Prostate gland (tissue), 2 donors: ENCODE measurements around the gene C2CD4D. TPM values are rescaled to one million over a fixed set of nuclear protein-coding genes. Genes with fewer than 3 reads are reported as not detected.

ENCODE experiments used
- DNase-seq: peaks from one replicate; pipeline ENCODE4 v3.0.0-alpha.2; 2019; ENCODE audit warnings: low spot score
- H3K27ac ChIP-seq, 2 donors: fragments of 200-600 bp; sonication (generic); 2 replicates each; pipeline ENCODE4 v1.5.1; 2017 to 2019
- H3K27me3 ChIP-seq: fragments of 200-600 bp; sonication (generic); replicated peaks from 2 replicates; pipeline ENCODE4 v1.5.1; 2019; ENCODE audit not compliant: insufficient read depth
- H3K36me3 ChIP-seq, 2 donors: fragments of 200-600 bp; sonication (generic); 1 replicate in 1 of 2; 2 replicates in 1 of 2; pipeline versions ENCODE4 v1.5.1 to v1.8.1; 2017 to 2019
- H3K4me1 ChIP-seq: fragments of 200-600 bp; sonication (generic); replicated peaks from 2 replicates; pipeline ENCODE4 v1.5.1; 2019
- H3K4me3 ChIP-seq, 2 donors: fragments of 200-600 bp; sonication (generic); 2 replicates each; pipeline ENCODE4 v1.5.1; 2017 to 2019
- H3K9me3 ChIP-seq: fragments of 200-600 bp; sonication (generic); 2 replicates; pipeline ENCODE4 v1.5.1; 2017
- POLR2A ChIP-seq: fragments of 450-650 bp; IDR thresholded peaks from one replicate; pipeline ENCODE4 v1.6.1; 2016; ENCODE audit warnings: antibody characterized with exemption, mild to moderate bottlenecking
- POLR2AphosphoS5 ChIP-seq: sonication (generic); formaldehyde crosslinking; IDR thresholded peaks from one replicate; pipeline ENCODE4 v1.6.1; 2017; ENCODE audit warnings: antibody characterized with exemption
- WGBS: methylation state at CpG from one replicate; pipeline ENCODE4 v1.1.5; 2018; 5-methylcytosine and 5-hydroxymethylcytosine counted together
- intact Hi-C: fragments of 100-400 bp; cut with DNase I; formaldehyde crosslinking; loops from one replicate; pipeline ENCODE4 v1.14.2; 2022
- small RNA-seq, 2 donors: library from RNA; depleted of rRNA; stranded (forward); fragments of <200 nt; gene quantifications; one replicate each; pipeline ENCODE3, GENCODE V24; 2016
- total RNA-seq, 2 donors: library from RNA; depleted of rRNA; stranded (reverse); fragments of >200 nt; gene quantifications; one replicate each; pipeline ENCODE4 v1.1.0, GENCODE V29; 2016
- TF ChIP-seq, protein P1 (sequence below), 4 experiments: fragments of 200-600 bp in 2 of 4; fragments of 450-650 bp in 2 of 4; sonication (generic) in 2 of 4; IDR thresholded peaks; 1 replicate in 3 of 4; 2 replicates in 1 of 4; pipeline ENCODE4 v1.5.1; 2016 to 2019; ENCODE audit warnings: antibody characterized with exemption in 4 of 4, mild to moderate bottlenecking in 2 of 4, moderate library complexity in 2 of 4

The C2CD4D gene
- total RNA-seq, 2 donors from 2014 or later: 2.0 to 2.8 TPM

DNA sequence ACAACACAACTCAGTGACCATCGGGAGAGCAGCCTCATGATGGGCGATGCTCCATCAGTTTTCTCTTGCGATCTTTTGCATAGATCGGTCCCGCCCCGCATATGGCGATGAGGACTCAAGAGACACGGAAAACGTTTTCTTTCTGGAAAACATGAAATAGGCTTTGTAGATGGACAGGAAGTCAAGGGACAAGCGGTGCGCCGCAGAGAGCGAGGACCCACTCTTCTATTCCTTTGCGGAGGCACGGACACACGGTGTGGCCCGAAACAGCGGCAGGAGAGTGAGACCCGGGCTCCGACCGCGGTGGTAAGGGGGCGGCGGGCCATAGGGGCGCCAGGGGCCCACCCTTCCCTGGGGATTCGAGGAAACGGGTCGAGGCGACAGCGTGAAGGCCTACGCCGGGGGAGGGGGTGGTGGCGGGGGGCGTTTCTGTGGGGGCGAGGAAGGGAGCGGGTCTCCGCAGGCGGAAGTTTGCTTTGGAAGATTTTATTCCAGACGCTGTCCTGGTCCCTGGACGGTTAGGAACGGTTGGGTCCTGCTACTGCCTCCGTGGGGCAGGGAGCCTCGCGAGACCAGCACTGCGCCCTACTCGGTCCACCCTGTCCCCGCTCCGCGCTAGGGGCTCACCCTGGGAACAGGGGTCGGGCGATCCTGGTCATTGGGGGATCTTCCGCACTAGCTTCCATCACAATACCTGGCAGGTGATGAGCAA is 48.5 kb downstream of the C2CD4D start:
- H3K36me3 ChIP-seq: no peaks in the 10 kb centered on the region
- no peaks in the 10 kb centered on the region for H3K27me3 ChIP-seq
- under 1% methylated on average over 52 of the region's 52 CpGs for WGBS
- H3K27ac ChIP-seq: peak overlapping the region; percentile 39 to 67
- H3K4me3 ChIP-seq: peak overlapping the region; percentile 50 to 67
- no peaks in the 10 kb centered on the region for H3K9me3 ChIP-seq
- H3K4me1 ChIP-seq: no peaks in the 10 kb centered on the region
- no peak for DNase-seq
- intact Hi-C loops: no loop called here
- TF ChIP-seq, protein P1, sequence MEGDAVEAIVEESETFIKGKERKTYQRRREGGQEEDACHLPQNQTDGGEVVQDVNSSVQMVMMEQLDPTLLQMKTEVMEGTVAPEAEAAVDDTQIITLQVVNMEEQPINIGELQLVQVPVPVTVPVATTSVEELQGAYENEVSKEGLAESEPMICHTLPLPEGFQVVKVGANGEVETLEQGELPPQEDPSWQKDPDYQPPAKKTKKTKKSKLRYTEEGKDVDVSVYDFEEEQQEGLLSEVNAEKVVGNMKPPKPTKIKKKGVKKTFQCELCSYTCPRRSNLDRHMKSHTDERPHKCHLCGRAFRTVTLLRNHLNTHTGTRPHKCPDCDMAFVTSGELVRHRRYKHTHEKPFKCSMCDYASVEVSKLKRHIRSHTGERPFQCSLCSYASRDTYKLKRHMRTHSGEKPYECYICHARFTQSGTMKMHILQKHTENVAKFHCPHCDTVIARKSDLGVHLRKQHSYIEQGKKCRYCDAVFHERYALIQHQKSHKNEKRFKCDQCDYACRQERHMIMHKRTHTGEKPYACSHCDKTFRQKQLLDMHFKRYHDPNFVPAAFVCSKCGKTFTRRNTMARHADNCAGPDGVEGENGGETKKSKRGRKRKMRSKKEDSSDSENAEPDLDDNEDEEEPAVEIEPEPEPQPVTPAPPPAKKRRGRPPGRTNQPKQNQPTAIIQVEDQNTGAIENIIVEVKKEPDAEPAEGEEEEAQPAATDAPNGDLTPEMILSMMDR (IDR thresholded peaks at IDR 0.05): no peak
- no peak for TF ChIP-seq POLR2A
- no peak for TF ChIP-seq POLR2AphosphoS5

DNA sequence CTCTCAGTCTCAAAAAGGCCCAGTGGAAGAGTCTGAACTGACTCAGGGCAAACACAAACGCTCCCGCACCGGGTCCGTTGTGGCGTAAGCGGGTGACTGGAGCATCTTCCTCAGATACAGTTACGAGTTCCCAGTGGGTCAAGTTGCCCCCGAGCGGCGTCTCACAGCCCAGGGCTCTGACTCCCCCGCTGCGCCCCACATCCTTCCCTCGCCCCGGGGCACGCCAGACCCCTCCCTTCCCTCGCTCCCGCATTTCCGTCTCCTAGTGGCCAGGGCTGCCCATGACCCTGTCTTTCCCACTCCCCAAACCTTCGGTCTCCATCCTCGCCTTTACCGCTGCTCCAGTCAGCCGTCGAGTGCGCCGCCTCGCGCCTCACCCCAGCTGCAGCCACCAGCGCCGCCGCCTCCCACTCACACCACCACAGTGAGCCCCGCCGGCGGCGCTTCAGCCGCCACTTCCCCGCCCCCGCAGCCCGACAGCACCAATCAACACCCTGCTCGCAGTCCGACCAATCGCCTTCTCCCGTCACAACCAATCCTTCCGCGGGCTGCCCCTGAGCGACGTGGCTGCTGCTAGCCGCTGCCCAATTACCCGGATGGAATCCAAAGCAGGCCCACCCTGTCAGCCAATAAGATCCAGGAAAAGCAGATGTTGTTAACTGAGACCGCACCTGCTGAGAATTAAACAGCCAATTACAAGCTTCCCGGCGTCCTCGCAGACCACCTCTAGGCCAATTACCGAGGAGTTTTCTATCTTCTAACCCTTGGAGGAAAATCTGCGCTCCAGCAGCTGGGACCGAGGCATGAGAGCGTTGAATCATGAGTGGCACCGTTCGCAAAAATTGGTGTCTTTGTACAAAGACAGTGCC is 49.3 kb downstream of the C2CD4D start, which contains the start of gene TDRKH:
Gene TDRKH (minus strand): TSS at position 430 of the 869 bp plus-strand sequence. CDS start 7,478 bp downstream, outside the sequence.
- Histone ChIP-seq H3K4me3 (peak within 1 kb of the TSS; percentile 50 to 67), H3K36me3 (no peaks in the 10 kb centered on the region), H3K4me1 (no peaks in the 10 kb centered on the region), H3K27ac (peak within 1 kb of the TSS; percentile 39 to 67), H3K9me3 (no peaks in the 10 kb centered on the region), H3K27me3 (no peaks in the 10 kb centered on the region)
- peak; percentile 99 for DNase-seq
- intact Hi-C loops: no loop called here
- under 1% methylated on average over 56 of the region's 58 CpGs for WGBS
- peak; percentile 80 for TF ChIP-seq POLR2A
- TF ChIP-seq, protein P1 (IDR thresholded peaks at IDR 0.05): peak in 2 of 4 experiments; percentile 42 to 50
- TF ChIP-seq POLR2AphosphoS5: peak; percentile 94

Small RNAs within 50 kb of the gene (small RNA-seq; reads per million reads assigned to genes)
- 0 reads per million in 2 donors for gene RF00019

Other genes starting within 250 kb of the C2CD4D start
- gene SNX27, start 227.8 kb downstream of the C2CD4D start, total RNA-seq: 10 to 100 TPM; 24.1 to 38.4 TPM
- gene CELF3, start 123.0 kb downstream of the C2CD4D start, total RNA-seq: under 1 TPM in 1 of 2 donors, not detected in 1; 0.34 TPM
- gene RIIAD1, start 118.3 kb downstream of the C2CD4D start, total RNA-seq: 1 to 10 TPM in 1 of 2 donors, not detected in 1; 7.8 TPM
- gene MRPL9, start 76.3 kb downstream of the C2CD4D start, total RNA-seq: 10 to 100 TPM; 47.9 to 80.1 TPM
- gene TDRKH, start 49.3 kb downstream of the C2CD4D start, total RNA-seq: 10 to 100 TPM; 21.1 to 25.0 TPM
- 1 to 10 TPM in 1 of 2 donors, under 1 TPM in 1; 0.59 to 2.3 TPM for gene LINGO4, start 34.4 kb downstream of the C2CD4D start, total RNA-seq
- gene RORC, start 8.0 kb downstream of the C2CD4D start, total RNA-seq: 10 to 100 TPM; 51.8 to 73.2 TPM
- not detected for gene THEM5, start 13.9 kb upstream of the C2CD4D start, total RNA-seq
- 10 to 100 TPM; 21.2 to 30.3 TPM for gene THEM4, start 69.7 kb upstream of the C2CD4D start, total RNA-seq
- gene S100A10, start 154.0 kb upstream of the C2CD4D start, total RNA-seq: 10 to 100 TPM; 61.7 to 72.1 TPM
- gene S100A11, start 197.2 kb upstream of the C2CD4D start, total RNA-seq: 100 to 1,000 TPM; 253 to 351 TPM
- gene TCHHL1, start 249.2 kb upstream of the C2CD4D start, total RNA-seq: not detected